Measurements from ENCODE around the gene PGC.

The PGC gene

GRCh38 chr6:41775293-41775882, 28.2 kb upstream of the PGC start:
- no peak for DNase-seq (ENCODE audit: low read depth)

- no peak for DNase-seq (ENCODE audit: low read depth)
Observed at GRCh38 chr6:41774841-41775240, 27.6 kb upstream of the PGC start.

- DNase-seq (ENCODE audit: low read depth): no peak
Observed at GRCh38 chr6:41771058-41771983, 24.1 kb upstream of the PGC start.

GRCh38 chr6:41770381-41771057, 23.3 kb upstream of the PGC start:
- DNase-seq (ENCODE audit: low read depth): no peak

- no peak for DNase-seq (ENCODE audit: low read depth)
Observed at GRCh38 chr6:41769376-41769775, 22.2 kb upstream of the PGC start.

- no peak for DNase-seq (ENCODE audit: low read depth)
Observed at GRCh38 chr6:41768545-41769308, 21.5 kb upstream of the PGC start.

GRCh38 chr6:41767112-41767833, 20.1 kb upstream of the PGC start:
- peak; percentile 75 for DNase-seq (ENCODE audit: low read depth)

GRCh38 chr6:41766043-41766664, 19.0 kb upstream of the PGC start:
- peak; percentile 13 for DNase-seq (ENCODE audit: low read depth)

- peak; percentile 21 for DNase-seq (ENCODE audit: low read depth)
Observed at GRCh38 chr6:41763470-41763869, 16.3 kb upstream of the PGC start.

GRCh38 chr6:41759905-41760579, 12.8 kb upstream of the PGC start:
- no peak for DNase-seq (ENCODE audit: low read depth)

- no peak for DNase-seq (ENCODE audit: low read depth)
Observed at GRCh38 chr6:41759106-41759904, 12.1 kb upstream of the PGC start.

- DNase-seq (ENCODE audit: low read depth): no peak
Observed at GRCh38 chr6:41758641-41759035, 11.4 kb upstream of the PGC start.

- DNase-seq (ENCODE audit: low read depth): peak; percentile 61
Observed at GRCh38 chr6:41757931-41758640, 10.9 kb upstream of the PGC start.

GRCh38 chr6:41757271-41757670, 10.1 kb upstream of the PGC start:
- no peak for DNase-seq (ENCODE audit: low read depth)

GRCh38 chr6:41756354-41756753, 9.2 kb upstream of the PGC start:
- no peak for DNase-seq (ENCODE audit: low read depth)

- no peak for DNase-seq (ENCODE audit: low read depth)
Observed at GRCh38 chr6:41755895-41756294, 8.7 kb upstream of the PGC start.

GRCh38 chr6:41750374-41750773, 3.2 kb upstream of the PGC start:
- no peak for DNase-seq (ENCODE audit: low read depth)

- DNase-seq (ENCODE audit: low read depth): no peak
Observed at GRCh38 chr6:41748542-41748941, 1.3 kb upstream of the PGC start.

GRCh38 chr6:41748102-41748477, 893 bp upstream of the PGC start:
- no peak for DNase-seq (ENCODE audit: low read depth)

Measured in amniotic epithelial cell (primary cell).